ENCODE results near the gene LBP.
A peak's percentile ranks its signal among the peaks of the same experiment; 100 is the strongest.
"Not testable (repeated sequence)": the region's sequence is repeated elsewhere in the genome, so short reads cannot be mapped to it uniquely, and the experiment has no call there.

The LBP gene

DNA sequence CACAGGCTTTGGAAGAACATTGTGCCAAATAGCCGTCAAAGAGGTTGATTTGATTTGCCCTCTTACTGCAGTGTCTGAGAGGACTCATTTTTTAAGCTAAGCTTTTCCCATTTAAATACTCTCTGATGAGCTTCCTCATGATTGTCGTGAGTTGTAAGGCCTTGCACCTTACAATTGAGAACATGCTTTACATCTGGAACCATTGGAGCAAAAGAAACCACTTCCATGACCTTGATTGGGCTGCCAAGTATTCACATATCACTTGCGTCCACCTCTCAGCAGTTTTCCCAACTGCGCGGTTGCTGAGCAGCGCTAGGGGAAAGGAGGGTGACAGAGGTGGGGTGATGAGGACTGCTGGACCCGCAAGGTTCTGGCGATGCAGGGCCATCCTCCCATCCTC is 12.3 kb upstream of the LBP start:
- no peak overlapping the region for H3K27ac ChIP-seq
- H3K4me3 ChIP-seq, result no peak overlapping the region
- no peaks in the 10 kb centered on the region for H4K20me1 ChIP-seq
- no peak overlapping the region for H3K4me2 ChIP-seq
- no peaks in the 10 kb centered on the region for H3K27me3 ChIP-seq
- peaks cover 7% of the 10 kb centered on the region for H3K4me1 ChIP-seq
- no peak overlapping the region for H3K9ac ChIP-seq
- no peak for TF ChIP-seq Cebpa-rat (IDR thresholded peaks at IDR 0.05)
- H3K9me3 ChIP-seq, result peaks cover 7% of the 10 kb centered on the region; the same call in 1 of the 2 replicates
- H3K36me3 ChIP-seq, result no peaks in the 10 kb centered on the region

DNA sequence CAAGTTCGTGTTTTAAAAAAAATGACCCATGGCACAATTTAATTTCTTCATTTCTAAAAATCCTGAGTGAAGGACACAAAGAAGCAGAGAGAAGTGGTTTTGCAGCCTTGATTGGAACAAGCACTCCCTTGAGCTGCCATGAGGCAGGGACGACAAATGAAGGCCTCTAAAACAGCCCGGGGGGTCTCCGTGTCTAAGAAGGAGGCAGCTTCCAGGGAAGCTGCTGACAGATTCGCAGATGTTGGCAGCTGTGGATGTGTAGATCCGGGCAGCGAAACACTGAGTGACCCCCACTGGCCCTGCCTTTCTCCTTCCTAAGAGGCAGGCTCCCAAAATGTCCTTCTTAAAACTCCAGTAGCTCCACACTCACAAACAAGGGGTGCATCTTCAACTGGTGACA is 9.6 kb upstream of the LBP start:
- no peaks in the 10 kb centered on the region for H3K27me3 ChIP-seq
- H3K4me1 ChIP-seq, result peaks cover 9% of the 10 kb centered on the region
- no peak overlapping the region for H3K4me3 ChIP-seq
- H3K27ac ChIP-seq, result no peak overlapping the region
- no peaks in the 10 kb centered on the region for H3K36me3 ChIP-seq
- TF ChIP-seq Cebpa-rat (IDR thresholded peaks at IDR 0.05), result no peak
- H3K9ac ChIP-seq, result no peak overlapping the region
- H3K9me3 ChIP-seq, result peaks cover 7% of the 10 kb centered on the region; the same call in 1 of the 2 replicates
- H4K20me1 ChIP-seq, result no peaks in the 10 kb centered on the region
- peak overlapping the region; percentile 35 for H3K4me2 ChIP-seq

DNA sequence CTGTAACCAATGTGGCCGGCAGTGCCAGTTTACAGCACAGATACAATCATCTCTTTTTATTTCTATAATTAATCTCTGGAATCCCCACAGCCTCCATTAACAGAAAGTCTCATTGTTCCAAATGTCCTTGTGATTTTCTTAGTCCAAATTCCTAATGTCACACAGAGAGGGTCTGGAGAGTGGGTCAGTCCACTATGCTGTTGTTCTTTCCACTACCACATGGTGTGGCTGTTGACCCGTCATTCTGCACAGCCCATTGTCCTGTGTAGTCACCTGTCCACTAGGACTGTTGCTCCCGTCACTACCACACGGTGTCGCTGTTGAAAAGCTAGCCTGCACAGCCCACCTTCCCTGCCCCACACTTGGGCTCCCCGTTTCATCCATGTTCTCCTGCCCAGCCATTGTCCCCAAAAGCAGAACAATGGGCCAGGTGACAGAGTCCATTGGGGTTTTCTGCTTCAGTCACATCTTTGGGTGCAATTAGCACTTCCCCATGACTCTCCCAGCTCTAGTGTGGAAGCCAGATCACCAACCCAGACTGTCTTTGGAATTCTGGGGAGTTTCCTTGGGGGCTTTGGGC is 8.6 kb upstream of the LBP start:
- no peak overlapping the region for H3K4me2 ChIP-seq
- H3K4me1 ChIP-seq, result peaks cover 18% of the 10 kb centered on the region
- H3K4me3 ChIP-seq, result no peak overlapping the region
- H3K36me3 ChIP-seq, result no peaks in the 10 kb centered on the region
- no peaks in the 10 kb centered on the region for H4K20me1 ChIP-seq
- no peak overlapping the region for H3K9ac ChIP-seq
- H3K27me3 ChIP-seq, result no peaks in the 10 kb centered on the region
- no peak overlapping the region for H3K27ac ChIP-seq
- TF ChIP-seq Cebpa-rat (IDR thresholded peaks at IDR 0.05), result no peak
- H3K9me3 ChIP-seq, result peaks cover 7% of the 10 kb centered on the region; the same call in 1 of the 2 replicates

DNA sequence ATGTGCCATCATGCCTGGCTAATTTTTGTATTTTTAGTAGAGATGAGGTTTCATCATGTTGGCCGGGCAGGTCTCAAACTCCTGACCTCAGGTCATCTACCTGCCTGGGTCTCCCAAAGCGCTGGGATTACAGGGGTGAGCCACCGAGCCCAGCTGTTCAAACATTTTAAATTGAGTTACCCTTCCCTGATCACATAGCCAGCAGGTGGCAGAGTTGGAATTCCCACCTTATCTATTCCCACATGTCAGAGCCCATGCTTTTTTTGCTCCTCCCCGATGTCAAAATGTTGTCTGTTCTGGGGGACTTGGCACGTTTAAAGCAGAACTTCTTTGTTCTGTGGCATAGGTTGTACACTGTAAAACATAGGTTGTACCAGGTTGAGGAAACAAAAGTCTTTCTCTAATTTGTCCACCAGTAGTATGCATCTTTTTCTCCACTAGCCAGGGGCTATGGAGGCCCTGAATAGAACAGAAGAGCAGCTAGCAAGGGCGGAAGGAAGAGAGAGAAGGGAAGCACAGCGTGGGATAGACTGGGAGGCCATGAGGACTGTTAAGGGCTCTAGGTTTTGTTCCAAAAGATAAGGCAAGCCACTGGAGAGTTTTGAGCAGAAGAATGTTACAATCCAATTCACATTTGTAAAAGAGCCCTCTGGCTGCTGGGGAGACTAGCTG is 7.3 kb upstream of the LBP start:
- no peaks in the 10 kb centered on the region for H3K36me3 ChIP-seq
- peaks cover 7% of the 10 kb centered on the region; the same call in 1 of the 2 replicates for H3K9me3 ChIP-seq
- H3K27me3 ChIP-seq, result no peaks in the 10 kb centered on the region
- H3K4me2 ChIP-seq, result no peak overlapping the region
- no peak overlapping the region for H3K4me3 ChIP-seq
- no peak for TF ChIP-seq Cebpa-rat (IDR thresholded peaks at IDR 0.05)
- no peaks in the 10 kb centered on the region for H4K20me1 ChIP-seq
- no peak overlapping the region for H3K9ac ChIP-seq
- H3K4me1 ChIP-seq, result peaks cover 19% of the 10 kb centered on the region
- H3K27ac ChIP-seq, result no peak overlapping the region

GRCh38 chr20:38339521-38339896 is 6.8 kb upstream of the LBP start:
- not testable (repeated sequence) for H3K9ac ChIP-seq, H3K9me3 ChIP-seq, H4K20me1 ChIP-seq, H3K36me3 ChIP-seq, H3K27ac ChIP-seq, H3K4me2 ChIP-seq, H3K27me3 ChIP-seq, H3K4me3 ChIP-seq
- peaks cover 19% of the 10 kb centered on the region for H3K4me1 ChIP-seq

DNA sequence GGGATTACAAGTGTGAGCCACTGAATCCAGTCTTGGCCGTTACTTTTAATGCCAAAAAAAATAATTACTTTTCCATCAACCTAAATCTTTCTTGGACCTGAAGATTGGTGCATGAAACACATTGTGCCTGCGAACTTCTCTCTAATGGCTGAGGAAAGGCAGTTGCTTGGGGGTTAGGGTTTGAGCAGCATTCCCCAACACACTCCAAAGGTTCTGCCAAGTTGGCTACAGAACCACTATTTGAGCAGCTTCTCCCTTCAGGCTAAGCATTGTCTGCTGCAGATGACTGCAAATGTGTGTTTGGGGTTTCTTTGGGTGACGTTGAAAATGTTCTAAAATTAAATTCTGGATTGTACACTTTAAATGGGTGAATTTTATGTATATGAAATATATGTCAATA is 6.3 kb upstream of the LBP start:
- TF ChIP-seq Cebpa-rat (IDR thresholded peaks at IDR 0.05), result no peak
- no peaks in the 10 kb centered on the region for H3K27me3 ChIP-seq
- no peak overlapping the region for H3K27ac ChIP-seq
- no peak overlapping the region for H3K4me3 ChIP-seq
- peaks cover 7% of the 10 kb centered on the region; the same call in 1 of the 2 replicates for H3K9me3 ChIP-seq
- H3K36me3 ChIP-seq, result no peaks in the 10 kb centered on the region
- no peaks in the 10 kb centered on the region for H4K20me1 ChIP-seq
- peaks cover 19% of the 10 kb centered on the region for H3K4me1 ChIP-seq
- H3K9ac ChIP-seq, result no peak overlapping the region
- H3K4me2 ChIP-seq, result no peak overlapping the region

GRCh38 chr20:38340693-38341092 is 5.6 kb upstream of the LBP start:
- peaks cover 7% of the 10 kb centered on the region; the same call in 1 of the 2 replicates for H3K9me3 ChIP-seq
- no peaks in the 10 kb centered on the region for H3K27me3 ChIP-seq
- H3K4me2 ChIP-seq, result no peak overlapping the region
- no peaks in the 10 kb centered on the region for H4K20me1 ChIP-seq
- H3K27ac ChIP-seq, result no peak overlapping the region
- no peak overlapping the region for H3K9ac ChIP-seq
- H3K4me1 ChIP-seq, result peaks cover 21% of the 10 kb centered on the region
- TF ChIP-seq Cebpa-rat (IDR thresholded peaks at IDR 0.05), result no peak
- H3K4me3 ChIP-seq, result no peak overlapping the region
- H3K36me3 ChIP-seq, result no peaks in the 10 kb centered on the region

DNA sequence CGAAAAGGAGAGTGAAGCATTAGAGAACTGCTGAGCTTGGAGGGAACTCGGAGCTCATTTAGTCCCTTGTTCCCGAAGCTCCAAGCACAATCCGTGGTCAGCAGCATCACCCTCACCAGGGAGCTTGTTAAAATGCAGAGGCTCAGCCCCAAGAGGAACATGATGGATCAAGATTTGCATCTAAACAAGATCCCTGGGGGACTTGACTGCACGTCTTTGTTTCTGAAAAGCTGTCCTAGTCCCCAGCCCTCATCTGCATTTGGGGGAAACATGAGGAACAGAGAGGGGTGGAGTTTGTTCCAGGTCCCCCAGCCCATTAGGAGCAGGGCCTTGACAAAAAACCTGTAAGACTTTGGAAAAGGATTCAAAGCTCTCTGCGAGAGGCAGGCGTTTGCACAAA is 4.1 kb upstream of the LBP start:
- no peaks in the 10 kb centered on the region for H3K36me3 ChIP-seq
- no peak overlapping the region for H3K27ac ChIP-seq

DNA sequence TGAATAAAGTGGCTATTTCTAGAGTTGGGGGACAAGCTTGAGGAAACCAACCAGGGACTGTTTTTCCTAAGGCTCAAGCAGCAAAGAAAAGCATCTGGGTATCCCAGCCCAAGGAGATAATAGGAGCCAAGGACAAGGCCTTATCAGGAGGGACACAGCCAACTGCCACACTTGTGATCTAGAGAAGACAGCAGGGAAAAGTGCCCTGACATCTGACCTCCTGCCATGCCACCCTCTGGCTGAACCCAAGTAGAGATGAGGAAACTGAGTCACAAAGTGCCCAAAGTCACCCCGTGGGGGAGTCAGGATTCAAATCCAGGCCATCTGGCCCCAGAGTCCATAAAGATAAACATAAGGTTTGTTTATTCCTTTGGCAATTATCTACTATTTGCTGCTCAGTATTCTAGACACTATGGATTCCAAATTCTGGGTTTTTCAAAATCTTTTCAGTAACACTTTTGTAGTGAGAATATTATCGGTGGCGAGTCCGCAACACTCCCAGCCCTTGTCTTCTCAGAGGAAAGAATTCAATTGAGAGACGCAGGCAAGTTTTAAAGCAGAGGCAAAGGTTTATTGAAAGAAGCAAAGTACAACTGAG is 3.5 kb upstream of the LBP start:
- H3K9me3 ChIP-seq, result peaks cover 3% of the 10 kb centered on the region; the same call in 1 of the 2 replicates
- H4K20me1 ChIP-seq, result no peaks in the 10 kb centered on the region
- H3K27me3 ChIP-seq, result no peaks in the 10 kb centered on the region
- no peaks in the 10 kb centered on the region for H3K36me3 ChIP-seq
- no peak overlapping the region for H3K9ac ChIP-seq
- H3K4me1 ChIP-seq, result peaks cover 24% of the 10 kb centered on the region
- H3K4me2 ChIP-seq, result peak overlapping the region; percentile 22; the same call in 1 of the 2 replicates
- no peak overlapping the region for H3K27ac ChIP-seq
- H3K4me3 ChIP-seq, result no peak overlapping the region
- TF ChIP-seq Cebpa-rat (IDR thresholded peaks at IDR 0.05), result no peak

More for the DNA sequence above, 4.1 kb upstream of the LBP start:
- Histone ChIP-seq H3K9ac (peak overlapping the region; percentile 42; the same call in 1 of the 2 replicates), H3K9me3 (peaks cover 7% of the 10 kb centered on the region; the same call in 1 of the 2 replicates), H3K4me1 (peaks cover 25% of the 10 kb centered on the region), H3K27me3 (no peaks in the 10 kb centered on the region), H4K20me1 (no peaks in the 10 kb centered on the region), H3K4me2 (peak overlapping the region; percentile 22), H3K4me3 (no peak overlapping the region)
- no peak for TF ChIP-seq Cebpa-rat (IDR thresholded peaks at IDR 0.05)
